Renal cortical epithelial cell (primary cell): Measurements from ENCODE around the gene CPEB4. TPM values are rescaled to one million over a fixed set of nuclear protein-coding genes. Genes with fewer than 3 reads are reported as not detected.

Experiments
- DNase-seq: peaks from one replicate; pipeline ENCODE4 v3.0.0-alpha.2; 2011; ENCODE audit warnings: low read depth
- total RNA-seq: library from RNA; depleted of rRNA; stranded (reverse); fragments of >200 nt; gene quantifications from 2 replicates; pipeline ENCODE4 v1.2.3, GENCODE V29; 2014

Gene CPEB4
- total RNA-seq, 1 donor from 2014 or later, result 66.6 TPM

DNA sequence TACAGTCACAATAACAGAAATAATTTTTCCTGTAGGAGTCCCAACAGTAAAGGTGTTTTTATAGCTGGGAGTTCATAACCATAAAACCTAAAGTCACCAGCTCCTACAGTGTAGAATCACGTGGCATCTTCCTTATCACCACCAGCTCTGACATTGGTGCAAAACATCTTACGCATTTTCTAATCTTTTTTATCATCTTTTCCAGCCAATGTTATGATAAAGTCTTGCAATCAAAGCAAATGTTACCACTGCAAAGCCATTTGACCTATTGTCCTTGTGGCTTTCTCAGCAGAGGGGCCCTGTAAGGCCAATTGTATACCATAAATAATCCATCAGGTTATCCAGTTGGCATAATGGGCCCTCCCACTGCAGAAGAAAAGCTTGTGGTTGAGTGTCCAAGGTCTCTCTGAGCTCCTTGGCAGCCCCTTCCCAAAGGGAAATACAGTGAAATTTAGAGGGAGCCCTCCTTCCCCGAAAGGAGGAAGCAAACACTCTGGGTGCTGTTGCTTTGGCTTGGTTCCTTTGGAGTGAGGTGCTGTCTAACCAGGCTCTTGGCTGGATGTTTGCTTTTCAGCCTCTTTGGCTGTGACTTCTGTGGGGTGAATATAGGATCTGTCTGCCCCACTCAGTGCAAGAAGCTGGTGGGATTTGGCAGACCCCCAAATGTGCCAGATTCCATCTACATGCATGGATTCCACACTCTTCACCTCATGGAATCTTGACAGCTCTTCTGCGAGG, 29.3 kb upstream of the CPEB4 start:
- DNase-seq, result no peak

DNA sequence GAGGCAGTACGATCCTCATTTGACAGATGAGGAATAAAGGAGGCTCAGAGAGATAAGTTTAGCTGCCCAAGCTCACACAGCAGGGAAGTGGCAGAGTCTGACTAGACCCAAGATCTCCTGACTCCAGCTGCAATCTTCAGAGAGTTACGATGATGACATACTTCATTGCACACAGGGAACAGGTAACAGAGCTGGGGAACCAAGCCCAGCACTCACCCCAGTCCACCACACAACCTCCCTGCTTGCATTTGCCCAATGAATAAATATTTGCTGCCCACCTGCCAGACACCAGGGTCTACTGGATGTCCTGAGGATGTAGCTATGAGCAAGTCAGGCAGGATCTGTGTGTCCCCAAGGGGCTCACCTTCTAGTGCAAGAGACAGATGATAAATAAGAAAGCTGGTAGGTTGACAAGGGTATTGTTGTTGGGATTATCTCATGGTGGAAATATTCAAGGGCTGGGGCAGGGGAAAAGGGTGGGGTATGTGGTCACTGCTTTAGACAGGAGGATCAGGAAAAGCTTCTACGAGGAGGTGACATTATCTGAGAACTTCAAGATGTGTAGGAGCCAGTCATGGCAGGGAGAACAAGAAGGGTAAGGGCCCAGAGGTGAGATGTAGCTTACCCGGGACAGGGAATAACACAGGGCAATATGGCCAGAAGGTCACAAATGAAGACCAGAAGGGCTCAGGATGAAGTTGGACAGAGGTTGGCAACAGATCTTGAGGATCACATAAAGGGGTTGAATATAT, 28.6 kb upstream of the CPEB4 start:
- no peak for DNase-seq

DNA sequence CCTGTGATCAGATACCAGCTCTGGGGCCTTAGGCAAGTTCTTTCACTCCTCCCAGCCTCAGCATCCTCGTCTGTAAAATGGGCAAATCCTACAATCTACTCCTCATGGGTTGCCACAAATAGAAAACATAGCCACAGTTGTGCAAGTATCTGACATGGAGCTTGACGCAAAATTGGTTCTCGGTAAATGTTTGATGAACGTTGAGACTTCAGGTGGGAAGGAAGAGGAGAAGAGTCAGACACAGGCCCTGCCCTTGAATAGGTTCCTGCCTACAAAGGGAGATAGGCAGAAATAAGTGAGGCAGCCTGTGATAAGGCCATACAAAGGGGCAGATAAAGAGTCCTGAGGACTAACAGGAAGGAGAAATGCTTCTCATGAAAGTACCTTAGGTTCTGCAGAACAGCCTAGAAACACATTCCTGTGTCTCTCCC, 26.1 kb upstream of the CPEB4 start:
- no peak for DNase-seq

DNA sequence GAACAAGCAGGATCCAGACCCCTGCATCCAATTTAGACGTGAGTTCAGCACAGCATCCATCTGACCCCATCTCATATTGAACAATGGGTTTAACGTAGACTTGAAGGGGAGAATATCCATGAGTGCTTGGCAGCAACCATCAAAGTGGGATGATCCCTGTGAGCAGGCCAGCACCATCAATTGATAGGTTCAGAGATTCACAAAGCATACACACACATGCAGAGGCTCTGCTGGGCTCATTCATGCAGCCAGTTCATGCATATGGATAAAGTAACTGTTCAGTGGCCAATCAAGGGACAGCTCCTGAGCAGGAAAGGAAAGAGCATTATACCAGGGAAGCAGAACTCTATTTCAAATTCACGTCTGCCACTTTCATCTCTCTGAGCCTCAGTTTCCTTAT, 24.8 kb upstream of the CPEB4 start:
- DNase-seq, result no peak

DNA sequence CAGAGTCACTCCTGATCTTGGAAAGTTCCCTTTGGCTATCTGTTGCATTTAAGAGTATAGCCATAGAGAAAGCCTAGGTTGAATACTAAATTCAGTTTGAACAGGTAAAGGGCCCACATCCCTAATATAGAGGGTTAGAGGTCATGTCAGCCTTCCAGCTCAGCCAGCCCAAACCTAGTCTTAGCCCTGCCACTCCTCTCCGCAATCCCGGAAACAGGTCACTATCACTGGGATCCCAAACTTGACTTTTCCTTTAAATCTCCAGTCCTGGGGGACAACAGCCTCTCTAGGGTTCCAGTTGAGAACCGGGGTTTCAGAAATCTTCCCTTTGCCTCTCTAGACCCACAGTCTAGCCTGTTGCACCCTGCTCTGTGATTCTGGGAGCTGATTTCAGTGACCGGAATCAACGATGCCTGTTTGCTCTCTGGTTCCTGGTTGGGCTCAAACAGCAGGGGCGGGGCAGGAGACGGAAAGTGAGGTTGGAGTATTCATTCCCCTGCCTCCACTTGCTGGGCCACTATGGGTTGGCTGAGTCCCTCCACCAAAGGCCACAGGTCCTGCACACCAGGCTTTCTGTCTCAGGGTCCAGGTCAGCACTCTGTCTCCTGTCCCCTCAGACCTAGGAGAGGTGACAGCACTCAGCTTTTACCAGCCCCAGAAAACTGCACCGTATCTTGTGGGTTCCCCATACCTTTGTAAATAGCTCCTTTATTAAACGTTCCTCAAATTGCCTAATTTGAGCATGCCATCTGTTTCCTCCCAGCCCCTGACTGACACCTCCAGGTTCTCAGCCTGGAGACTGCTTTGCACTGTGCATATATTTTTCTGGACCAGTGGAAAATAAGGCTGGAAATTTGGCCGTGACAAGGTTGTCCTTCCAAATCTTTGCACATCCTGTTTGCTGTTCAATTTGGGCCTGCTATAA, 23.8 kb upstream of the CPEB4 start:
- DNase-seq, result no peak

DNA sequence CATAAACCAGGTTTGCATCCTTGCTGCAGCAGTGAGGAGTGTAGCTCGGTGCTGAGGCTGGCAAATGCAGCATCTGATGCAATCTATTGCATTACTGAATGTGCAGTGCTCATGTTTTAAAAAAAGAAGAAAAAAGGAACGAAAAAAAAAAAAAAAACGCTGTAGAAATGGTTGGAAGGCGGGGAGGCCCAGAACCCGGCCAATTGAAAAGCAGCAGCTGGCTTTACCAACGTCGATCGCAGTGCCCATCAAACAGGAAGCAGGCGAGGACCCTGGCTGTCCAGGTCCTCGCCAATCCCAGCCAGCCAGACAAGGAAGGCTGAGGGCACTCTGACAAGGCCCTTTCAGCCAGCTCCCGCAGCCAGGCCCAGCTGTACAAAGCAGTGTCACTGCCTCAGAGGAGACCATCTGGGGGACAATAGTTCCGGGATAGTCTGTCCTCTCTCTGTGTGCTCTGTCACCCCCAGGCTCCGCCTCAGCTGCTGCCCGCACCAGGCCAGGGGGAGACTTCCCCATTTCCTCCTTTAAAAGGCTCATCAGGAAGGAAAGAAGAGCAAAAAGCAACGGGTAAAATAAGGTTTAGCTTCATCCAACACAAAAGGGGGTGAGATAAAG, 21.8 kb upstream of the CPEB4 start:
- DNase-seq, result no peak

DNA sequence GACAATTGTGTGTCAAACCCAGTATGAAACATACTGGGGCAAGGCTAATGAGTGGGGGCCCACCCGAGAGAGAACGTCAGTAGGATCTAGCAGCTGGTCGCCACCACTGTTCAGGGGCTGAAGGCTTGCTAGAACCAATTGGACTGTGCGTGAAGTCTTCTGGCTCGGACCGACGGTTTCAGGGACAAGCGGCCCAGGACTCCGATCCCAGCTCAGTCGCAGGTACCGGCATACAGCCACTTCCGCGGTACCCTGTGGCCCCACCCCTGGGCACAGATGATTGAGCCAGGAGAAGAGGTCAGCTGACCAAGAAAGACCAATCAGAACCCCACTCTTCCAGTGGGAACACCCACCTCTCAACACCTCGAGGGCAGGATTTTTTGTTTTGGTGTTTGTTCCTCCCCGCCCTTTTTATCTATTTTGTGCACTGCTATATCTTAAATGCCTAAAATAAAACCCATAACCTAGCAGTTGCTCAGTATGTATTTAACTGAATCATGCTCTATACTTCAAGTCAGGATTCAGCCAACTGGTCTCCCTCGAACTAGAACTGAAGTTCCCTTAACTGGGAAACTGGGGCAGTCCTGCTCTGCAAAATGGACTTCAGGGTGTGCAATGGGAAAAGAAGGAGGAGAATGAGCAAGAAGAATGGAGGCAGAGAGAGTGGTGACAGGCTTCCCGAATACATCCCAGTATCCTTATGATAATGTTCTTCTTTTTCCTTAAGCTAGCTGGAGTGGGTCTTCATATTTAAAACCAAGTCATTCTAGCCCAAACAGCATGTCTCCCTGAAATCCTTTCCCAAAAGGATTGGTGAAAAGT, 21.1 kb upstream of the CPEB4 start:
- no peak for DNase-seq

DNA sequence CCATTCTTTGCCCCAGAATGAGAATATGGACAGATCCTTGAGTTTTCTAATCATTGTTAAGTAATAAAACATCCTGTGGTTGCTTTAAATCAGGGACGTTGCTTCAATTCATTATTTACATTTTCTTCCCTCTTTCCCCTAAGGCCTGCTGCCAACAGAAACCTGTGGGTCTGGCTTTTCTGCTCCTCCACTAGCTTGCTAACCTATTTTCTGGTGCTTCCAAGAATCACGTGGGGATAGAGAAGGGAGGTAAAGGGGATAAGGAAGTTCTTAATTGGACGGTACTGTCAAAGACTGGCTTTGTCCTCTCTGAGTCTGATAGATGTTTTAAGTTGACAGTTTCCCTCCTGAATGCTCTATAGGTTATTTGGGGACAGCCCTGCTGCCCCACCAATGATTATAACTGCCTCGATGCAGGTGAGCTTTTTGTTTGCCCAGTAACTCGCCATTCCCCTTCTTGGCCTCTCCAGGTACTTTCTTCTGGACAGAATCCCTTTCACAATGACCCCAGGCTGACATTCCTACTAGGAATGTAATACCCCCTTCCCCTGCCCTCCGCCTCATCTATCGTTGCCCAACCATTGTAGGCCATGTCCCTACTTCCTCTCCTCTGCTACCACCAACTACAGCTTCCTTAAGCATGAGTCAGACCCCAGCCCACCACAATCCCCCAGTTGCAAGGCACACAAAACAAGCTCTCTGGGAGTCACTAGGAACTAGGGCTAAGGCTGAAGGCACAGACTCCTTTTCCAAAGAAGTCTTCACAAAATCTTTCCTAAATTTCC, 19.9 kb upstream of the CPEB4 start:
- DNase-seq, result peak; percentile 88

DNA sequence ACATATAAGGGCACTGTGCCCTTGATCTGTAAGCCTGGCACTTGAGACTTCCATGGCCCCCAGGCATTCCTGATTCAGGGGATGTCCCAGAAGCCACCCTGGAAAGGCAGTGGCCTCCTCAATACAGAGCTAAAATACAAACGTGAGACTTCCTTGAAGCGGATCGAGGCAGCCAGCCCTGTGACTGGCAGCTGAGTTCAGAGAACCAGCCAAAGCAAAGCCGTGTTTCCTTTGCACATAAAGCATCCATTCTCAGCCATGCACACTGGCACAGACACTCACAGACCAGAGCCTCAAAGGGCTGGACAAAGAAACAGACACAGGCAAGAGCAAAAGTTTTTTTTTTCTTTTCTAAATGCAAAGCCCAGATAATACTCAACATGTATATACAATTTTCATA, 18.8 kb upstream of the CPEB4 start:
- no peak for DNase-seq

DNA sequence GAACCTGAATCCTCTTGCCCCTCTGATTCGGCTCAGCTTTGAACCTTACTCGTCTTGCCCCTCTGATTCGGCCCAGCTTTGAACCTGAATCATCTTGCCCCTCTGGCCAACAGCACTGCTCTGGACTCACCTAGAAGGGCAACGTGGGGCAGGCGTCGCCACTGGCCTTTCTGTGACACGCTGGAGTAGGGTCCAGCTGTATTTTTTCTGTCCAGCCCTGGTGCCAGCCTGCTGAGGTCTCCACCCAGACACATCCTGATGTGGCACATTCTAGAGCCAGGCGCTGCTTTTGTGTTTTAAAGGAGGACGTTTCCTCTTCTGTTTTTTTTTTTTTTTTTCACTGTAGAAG, 15.2 kb upstream of the CPEB4 start:
- no peak for DNase-seq

DNA sequence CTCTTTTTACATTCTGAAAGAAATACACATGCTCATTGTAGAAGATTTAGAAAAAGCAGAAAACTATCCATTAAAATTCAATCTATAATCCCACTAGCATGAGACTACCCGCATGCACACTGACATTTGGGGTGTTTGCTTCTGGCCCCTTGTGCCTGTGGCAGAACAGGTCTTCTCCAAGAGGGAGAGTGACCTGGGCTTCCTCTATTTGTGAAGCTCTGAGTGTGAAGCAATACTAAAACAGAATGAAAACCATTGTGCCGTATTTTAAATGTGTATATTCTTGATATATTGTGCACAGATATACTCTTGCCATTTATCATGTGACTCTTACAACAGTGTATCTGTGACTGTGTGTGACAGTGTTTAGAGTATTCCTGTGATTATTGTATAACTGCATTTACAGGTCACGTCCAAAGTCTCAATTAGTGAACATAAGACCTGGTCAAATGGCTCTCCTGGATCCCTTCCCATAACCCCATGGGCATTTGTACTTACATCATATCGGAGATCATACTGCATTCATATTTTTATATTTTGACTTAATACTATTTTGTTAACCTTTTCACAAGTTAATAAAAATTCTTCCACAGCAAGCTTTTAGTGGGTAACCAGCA, 14.7 kb upstream of the CPEB4 start:
- DNase-seq, result no peak

DNA sequence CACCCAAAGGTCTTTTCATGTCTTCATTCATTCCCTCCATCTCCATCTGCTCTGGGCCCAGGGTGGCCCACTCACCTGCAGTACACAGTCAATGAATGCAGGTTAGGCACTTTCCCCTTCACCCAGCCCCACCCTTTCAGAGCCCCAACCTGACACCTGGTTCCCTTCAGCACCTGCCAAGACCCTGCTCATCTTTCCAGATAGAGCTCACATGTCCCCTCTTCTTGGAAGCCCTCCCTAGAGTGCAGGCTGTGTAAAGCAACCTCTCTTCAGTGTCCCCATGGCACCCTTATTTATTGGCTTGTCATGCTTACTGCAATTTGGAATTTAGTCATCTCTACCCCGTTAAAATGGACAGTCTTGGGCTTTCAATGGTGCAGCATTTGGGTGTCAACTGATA, 13.0 kb upstream of the CPEB4 start:
- DNase-seq, result no peak

DNA sequence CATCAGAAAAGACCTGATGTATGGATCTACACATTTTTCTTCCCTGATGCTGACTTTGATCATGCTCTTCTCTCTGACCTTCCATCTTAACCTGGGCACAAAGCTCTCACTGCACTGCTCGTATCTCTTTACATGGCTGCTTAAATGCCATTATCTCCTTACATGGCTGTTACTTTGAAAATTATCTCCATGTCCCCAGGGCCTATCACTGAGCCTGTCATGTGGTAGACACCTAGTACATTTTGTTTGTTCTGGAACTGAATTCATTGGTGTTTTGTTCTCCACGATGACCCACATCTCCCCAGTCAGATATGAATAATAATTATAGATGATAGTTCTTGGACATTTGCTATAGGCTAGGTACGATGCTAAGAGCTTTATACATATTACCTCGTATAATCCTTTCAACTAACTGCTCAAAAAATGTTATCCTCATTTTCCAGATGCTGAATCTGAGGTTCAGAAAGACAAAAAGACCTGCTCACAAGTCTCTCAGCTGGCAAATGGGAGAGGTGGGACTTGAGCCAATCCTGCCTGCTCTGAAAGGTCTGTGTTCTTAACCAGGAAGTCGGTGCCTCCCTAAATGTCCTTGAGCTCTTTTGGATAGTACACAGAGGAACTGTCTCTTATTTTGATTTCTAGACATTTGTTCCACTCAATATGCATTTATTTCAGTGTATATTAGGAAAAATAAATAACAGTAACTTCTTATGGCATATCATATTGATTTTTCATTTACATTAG, 9.8 kb upstream of the CPEB4 start:
- no peak for DNase-seq

DNA sequence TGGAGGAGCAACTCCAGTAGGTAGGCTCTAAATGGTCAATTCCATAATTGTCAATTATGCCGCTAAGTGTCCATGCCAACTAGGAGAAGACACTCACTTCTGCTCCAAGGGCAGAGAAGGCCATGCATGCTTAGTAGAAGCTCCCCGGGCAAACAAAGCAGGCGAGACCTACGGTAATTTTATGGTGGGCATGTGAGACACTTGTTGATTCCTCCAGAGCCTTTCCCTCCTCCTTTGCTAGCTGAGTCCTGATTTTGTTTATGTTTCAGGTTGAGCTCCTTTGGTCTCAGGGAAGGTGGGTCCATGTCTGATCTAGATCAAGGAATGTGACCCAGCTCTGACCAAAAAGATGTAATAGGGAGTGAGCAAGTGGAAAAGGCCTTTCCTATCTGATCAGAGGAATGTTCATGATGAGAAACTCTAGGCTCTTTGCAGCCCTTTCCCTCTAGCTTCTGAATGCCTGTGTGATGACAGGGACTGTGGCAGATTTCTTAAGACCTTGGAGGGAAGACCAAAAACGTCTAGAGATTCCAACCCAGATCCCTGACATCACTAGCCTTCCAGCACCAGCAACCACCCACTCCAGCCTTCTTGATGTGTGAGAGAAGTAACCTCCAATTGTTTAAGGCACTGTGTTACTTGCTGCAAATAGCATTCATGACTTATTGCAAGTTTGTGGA, 7.7 kb upstream of the CPEB4 start:
- peak; percentile 67 for DNase-seq

DNA sequence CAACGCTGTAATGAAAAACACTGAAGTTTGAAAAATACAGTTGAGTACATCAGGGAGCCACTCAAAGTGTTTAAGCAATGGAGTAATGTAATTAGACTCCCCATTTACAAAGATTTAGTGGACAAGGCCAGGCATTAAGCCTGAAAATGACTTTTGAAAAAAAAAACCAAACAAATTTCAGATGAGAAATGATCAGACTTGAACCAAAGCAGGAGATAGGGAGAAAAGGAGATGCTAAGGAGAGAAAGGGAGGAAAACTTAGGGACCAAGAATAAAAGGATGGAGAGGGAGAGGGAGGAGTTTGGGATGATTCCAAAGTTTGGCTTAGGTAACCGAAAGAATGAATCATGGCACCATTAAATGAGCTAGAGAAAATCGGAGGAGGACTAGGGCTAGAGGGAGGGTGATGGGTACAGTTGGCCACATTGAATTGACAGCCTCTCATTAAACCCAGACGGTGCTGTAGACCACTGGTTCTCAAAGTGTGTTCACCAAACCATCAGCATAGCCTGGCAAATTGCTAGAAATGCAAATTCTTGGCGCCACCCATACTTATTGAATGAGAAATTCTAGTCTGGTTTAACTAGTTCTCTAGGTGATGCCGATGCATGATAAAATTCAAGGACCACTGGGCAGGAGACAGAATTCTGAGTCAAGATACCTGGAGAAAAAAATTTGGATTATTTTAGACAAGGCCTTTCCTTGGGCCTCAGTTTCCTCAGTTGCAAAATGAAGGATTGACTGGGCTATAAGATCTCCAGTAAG, 6.2 kb upstream of the CPEB4 start:
- DNase-seq, result peak; percentile 47

DNA sequence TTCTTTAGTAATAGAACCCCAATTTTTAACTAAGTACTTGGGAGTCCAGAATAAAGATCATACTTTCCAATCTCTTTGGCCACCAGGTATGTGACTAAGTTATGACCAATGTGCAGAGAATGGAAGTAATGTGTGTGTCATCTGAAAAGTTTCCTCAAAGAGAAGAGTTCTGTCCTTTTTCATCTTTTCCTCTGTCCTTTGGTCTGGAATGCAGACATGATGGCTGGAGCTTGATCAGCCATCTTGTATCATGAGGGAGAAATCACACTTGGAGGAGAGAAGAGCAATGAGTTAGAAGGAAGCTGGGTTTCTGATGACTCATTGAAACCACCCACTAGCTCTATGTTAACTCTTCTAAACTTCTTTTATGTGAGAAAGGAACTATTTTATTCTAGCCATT, 5.5 kb upstream of the CPEB4 start:
- no peak for DNase-seq

DNA sequence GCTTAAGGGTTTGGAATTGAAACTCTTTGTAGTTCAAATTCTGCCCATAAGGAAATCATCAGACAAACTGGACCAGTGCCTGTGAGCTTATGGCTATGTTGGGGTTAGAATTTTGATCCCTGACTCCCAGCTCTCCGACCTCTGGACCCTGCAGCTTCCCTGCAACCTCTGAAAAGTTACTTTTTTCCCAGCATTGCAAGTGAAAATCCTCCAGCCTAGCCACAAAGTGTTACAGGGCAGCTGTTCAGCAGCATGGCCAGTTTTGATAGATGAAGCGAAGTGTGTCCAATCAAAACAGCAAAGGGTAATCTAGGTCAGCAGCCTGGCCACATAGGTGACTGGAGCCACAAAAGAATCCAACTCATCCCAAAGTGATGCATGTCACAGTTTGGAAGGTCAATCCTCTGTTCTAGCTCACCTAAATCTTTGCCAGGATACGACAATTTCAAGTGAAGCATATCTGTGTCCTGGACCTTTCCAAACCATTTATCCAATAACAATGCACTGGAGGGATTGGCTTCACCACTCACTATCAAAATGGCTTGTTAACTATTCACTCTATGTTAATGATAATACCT, 4.7 kb upstream of the CPEB4 start:
- peak; percentile 70 for DNase-seq
